H1 (cell line): ENCODE results near the gene RNF144A. TPM values are rescaled to one million over a fixed set of nuclear protein-coding genes. Genes with fewer than 3 reads are reported as not detected.

Experiments
- CBX8 ChIP-seq: fragments of 300-800, 300-1000 bp; sonication (generic); IDR thresholded peaks from 2 replicates; pipeline ENCODE4 v1.7.1; 2016; ENCODE audit warnings: low read depth, low read length, borderline replicate concordance
- CHD7 ChIP-seq: fragments of 300-600 bp; sonication (generic); IDR thresholded peaks from 2 replicates; pipeline ENCODE4 v1.7.1; 2012; ENCODE audit warnings: low read length, moderate library complexity, mild to moderate bottlenecking, inconsistent platforms; ENCODE audit not compliant: insufficient replicate concordance
- CTBP2 ChIP-seq: IDR thresholded peaks from 2 replicates; pipeline ENCODE4 v1.7.0; 2011; ENCODE audit warnings: borderline replicate concordance, mild to moderate bottlenecking, moderate library complexity, mixed read lengths, low read length; ENCODE audit not compliant: insufficient read depth, insufficient read length
- JUN ChIP-seq: IDR thresholded peaks from 2 replicates; pipeline ENCODE4 v1.6.1; 2011; ENCODE audit warnings: low read depth, mild to moderate bottlenecking, improper control_type of control experiment, low read length
- RAD21 ChIP-seq, 2 experiments: IDR thresholded peaks in 1 of 2; conservative IDR thresholded peaks in 1 of 2; 2 replicates each; pipeline ENCODE4 v1.6.1; 2011; ENCODE audit warnings: low read depth in 2 of 2, low read length in 2 of 2, improper control_type of control experiment in 1 of 2, inconsistent platforms in 1 of 2, mild to moderate bottlenecking in 1 of 2, moderate library complexity in 1 of 2
- SP1 ChIP-seq: IDR thresholded peaks from 2 replicates; pipeline ENCODE4 v1.6.1; 2011; ENCODE audit warnings: low read depth, low read length
- SRF ChIP-seq: IDR thresholded peaks from 2 replicates; pipeline ENCODE4 v1.6.1; 2011; ENCODE audit warnings: mild to moderate bottlenecking, low read depth, low read length, moderate library complexity
- TAF7 ChIP-seq: optimal IDR thresholded peaks from 2 replicates; pipeline ENCODE3; 2011; ENCODE audit warnings: low read depth, mild to moderate bottlenecking, inconsistent platforms, low read length, moderate library complexity, borderline replicate concordance
- polyA plus RNA-seq, 7 experiments: library from polyadenylated mRNA; depleted of rRNA in 3 of 7; stranded (reverse) in 5 of 7; unstranded in 2 of 7; fragments of >200 nt in 5 of 7; fragments of 200-250 nt in 2 of 7; gene quantifications; 1 replicate in 5 of 7; 2 replicates in 1 of 7; 4 replicates in 1 of 7; pipeline versions ENCODE4 v1.2.1 to v1.2.3, GENCODE V29; 2011 to 2013; ENCODE audit warnings: missing spikeins in 2 of 7, mixed read lengths in 2 of 7
- total RNA-seq: library from RNA; stranded (reverse); fragmentation: NEBNext Ultra II Directional; extraction: Animal tissue kit (Norgen Biotek cat#: 25700); gene quantifications from 2 replicates; pipeline ENCODE4 v1.2.1, GENCODE V29; 2021

RNF144A gene
- total and polyA plus RNA-seq, 2 of the 8 experiments (the other 6 are each of a cell fraction or from before 2014, with no cell fraction given): 14.0 to 15.0 TPM

- TF ChIP-seq TAF7 (no peak), RAD21 (IDR thresholded peaks at IDR 0.05 in 1 of 2, conservative IDR thresholded peaks at IDR 0.05 in 1 of 2; ENCODE audit: low read depth in 2 of 2, low read length in 2 of 2) (no peak), CBX8 (no peak), SRF (no peak), SP1 (no peak), CHD7 (no peak), CTBP2 (no peak), JUN (no peak)
Observed at GRCh38 chr2:6957910-6958615, 40.9 kb downstream of the RNF144A start (continued).
